GM19455 (cell line): Measurements from ENCODE around the gene MYOZ1.

ENCODE experiments used
- ATAC-seq: cut with Tn5 transposase; IDR thresholded peaks from one replicate; pipeline ENCODE4 v1.9.1; 2021; ENCODE audit not compliant: unreplicated experiment

MYOZ1 gene

DNA sequence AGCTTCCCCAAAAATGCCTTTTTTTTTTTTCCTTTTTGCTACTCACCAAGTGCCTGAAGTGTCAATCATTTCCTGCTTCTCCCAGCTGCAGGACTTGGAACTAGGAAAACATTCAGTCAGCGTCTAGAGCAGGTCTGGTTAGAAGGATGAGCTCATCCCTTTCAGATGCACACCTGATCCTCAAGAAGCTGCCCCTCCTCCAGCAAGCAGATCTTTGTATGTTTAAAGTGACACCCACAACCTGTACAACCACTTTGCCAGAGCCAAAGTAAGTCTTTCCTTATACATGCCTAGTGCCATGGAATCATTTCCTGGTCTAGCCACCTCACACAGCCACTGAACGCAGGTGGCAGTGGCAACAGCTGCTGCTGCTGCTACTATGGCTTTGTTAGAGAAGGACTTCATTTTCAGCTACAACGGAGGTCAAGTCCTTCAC lies 39.8 kb downstream of the MYOZ1 start:
- no peak for ATAC-seq

DNA sequence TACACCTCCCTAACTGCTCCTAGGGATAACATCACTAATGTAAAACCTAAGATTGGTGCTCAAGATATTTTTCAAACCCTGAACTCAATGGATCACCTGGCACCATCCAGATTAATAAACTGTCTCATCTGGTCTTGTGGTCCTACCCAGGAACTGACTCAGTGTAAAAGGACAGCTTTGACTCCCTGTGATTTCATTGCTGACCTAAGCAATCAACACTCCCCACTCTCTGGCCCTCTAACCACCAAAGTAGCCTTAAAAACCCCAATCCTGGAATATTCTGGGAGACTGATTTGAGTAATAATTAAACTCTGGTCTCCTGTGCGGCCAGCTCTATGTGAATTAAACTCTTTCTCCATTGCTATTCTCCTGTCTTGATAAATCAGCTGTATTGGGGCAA lies 43.9 kb downstream of the MYOZ1 start:
- ATAC-seq = no peak

DNA sequence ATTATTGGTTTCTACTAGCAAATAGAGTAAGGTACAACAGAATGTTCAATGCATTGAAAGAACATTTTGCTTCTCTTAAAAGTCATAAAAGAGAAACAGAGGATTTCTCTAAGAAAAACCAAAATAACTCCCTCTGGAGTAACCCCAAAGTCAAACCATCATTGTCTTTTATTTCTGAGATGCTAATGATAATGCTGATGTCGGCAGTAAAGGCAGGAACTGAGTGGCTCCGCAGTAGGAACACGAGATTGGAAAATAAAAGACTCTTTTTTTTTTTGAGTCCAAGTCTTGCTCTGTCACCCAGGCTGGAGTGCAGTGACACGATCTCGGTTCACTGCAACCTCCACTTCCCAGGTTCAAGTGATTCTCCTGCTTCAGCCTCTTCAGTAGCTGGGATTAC lies 47.5 kb downstream of the MYOZ1 start:
- ATAC-seq = no peak

DNA sequence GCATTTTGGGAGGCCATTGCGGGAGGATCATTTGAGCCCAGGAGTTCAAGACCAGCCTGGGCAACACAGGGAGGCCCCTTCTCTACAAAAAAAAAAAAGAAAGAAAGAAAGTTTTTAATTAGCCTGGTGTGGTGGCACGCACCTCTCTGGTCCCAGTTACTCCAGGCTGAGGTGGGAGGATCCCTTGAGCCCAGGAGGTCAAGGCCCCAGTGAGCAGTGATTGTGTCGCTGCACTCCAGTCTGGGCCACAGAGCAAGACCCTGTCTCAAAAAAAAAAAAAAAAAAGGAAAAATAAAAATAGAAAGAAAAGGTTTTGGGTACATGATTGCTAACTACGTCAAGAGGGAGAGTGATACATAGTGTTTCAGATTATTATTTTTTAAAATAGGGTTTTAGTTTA lies 48.2 kb downstream of the MYOZ1 start:
- no peak for ATAC-seq

DNA sequence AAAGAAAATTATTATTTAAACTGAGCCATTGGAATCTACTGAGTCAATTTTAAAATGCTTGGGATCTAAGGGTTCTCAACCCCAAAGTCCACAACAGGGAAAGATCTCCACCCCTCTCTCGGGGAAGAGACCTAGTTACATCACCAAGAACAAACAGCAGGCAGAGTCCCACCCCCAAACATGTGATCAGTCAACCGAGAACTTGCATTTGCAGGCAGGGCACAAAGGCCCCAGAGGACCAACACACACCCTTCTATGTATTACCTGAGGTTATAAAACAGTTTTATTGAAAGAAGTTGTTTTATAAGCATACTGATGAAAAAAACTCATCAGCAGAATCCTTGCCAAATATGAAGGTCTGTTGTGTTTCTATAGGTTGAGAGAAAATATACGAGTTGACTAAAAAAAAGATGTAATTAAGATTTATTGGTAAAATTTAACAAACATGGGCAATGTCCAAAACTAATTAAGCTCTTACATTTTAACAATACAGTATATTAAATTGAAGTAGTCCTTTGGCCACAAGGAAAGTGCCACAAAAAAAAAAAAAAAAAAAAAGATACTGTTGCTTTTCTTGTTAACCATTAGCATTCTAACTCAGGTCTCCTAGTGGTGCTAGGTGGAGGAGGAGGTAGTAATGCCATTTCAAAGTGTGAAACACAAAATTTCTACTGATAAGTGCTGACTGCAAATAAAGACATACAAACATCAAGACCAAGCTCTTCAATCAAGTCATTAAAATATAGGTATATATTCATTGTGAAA lies 49.2 kb downstream of the MYOZ1 start:
- ATAC-seq = no peak

DNA sequence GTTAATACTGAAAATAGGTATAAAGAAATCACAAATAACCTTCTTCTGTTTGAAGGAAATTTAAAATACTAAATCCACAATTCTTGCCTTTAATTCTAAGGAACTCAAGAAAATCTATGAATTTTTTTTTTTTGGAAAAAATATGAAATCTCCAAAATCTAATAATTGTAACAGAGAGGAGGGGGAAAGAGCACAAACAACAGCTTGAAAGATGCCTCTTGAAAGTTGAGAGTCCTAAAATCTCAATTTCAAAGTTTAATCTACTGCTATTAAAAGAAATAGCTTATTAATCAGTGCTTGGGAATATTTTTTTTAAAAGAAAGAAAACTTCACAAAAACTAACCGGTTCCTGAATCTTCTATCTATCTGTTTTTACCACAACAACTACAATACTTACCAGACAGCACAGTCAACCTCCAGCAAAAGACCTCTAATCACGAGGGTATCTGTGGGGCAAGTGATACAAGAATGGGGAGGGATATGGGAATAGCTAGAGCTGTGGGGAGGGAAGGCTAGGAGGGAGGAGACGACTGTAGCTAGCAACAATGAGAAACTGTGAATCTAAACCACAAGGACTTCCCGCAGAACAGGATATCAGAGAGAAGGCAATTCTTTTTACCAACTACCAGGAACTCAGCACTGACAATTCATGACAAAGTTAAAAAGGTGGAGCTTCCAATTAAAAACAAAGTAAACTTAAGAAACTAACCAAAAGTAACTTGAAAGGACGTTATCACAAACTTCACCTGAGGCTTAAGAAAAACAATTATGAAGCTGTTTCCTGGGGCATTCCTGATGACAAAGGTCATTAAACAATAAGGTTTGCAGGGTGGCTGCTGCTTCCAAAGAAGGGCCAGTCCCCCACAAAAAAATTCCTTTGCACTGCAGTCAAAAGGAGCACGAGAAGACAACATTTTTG lies 50.1 kb downstream of the MYOZ1 start, which contains the start of gene USP54:
Gene USP54, minus strand, starts transcription at position 462 of the 919 bp plus-strand sequence. CDS start 15,684 bp downstream, outside the sequence.
- ATAC-seq = no peak

DNA sequence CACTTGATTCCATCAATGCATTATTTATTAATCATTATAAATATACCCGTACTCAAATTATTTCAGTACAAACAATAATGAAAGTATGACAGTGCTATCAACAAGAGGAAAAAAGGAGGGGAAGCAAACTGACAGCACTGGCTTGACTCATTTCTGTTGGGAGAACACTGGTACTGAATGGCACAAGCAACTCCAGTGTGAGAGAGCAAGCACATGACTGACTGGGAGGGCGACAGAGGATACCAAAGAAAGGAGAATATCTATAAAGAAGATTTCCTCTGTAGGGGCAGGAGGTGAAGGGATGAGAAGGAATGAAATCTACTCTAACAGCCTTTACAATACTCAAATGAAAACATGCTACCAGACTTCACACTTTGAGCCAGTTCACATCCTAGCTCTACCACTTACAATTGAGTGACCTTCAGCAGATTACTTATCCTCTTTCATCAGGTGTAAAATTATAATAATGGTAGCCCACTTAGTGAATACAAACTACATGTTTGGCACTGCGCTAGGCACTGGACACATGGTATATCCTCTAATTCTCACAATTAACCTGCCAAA lies 51.6 kb downstream of the MYOZ1 start:
- ATAC-seq = no peak

DNA sequence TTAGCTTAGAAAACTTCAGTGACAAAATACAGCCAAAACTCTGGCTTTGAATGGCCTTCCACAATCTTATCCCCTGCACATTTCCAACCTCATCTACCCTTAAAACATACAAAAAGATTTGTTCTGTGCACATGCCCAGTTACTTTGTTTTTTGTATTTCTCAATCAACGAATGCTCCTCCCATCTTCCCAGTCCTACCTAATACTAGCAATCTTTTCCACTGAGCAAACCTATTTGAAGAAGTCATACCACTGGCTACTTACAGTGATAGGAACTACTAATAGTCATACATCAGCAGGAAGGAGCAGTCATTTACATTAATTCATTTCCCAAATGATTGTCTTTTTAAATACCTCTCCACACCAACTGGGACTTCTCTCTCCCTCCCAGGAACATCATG lies 52.6 kb downstream of the MYOZ1 start:
- no peak for ATAC-seq

DNA sequence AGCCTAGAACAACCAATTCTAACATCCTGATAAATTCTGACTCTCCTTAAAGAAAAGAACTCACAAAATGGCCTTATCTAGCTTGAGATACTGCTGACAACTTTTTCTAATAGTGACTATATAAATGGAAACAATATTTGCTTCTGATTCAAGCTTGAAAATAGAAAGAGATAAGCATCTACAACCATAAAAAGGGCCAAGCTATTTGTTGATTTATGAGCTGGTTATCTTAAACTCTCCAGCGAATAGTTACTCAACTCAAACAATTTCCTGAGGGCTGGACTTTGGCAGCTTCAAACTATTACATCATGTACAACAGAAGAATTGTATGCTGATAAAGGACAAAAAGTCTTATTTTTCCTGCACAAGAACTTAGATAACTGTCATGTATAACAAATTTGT lies 54.7 kb downstream of the MYOZ1 start:
- ATAC-seq = no peak

DNA sequence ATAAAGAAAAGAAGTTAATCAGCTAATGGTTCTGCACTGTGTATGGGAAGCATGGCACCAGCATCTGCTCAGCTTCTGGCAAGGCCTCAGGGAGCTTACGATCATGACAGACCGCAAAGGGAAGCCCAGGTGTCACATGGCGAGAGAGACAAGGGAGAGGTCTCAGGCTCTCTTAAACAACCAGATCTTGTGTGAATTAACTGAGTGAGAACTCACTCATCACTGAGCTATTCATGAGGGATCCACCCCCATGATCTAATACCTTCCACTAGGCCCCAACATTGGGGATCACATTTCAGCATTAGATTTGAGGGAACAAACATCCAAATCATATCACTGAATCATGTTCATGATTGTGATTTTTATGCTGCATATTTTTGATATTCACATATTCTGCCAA lies 55.9 kb downstream of the MYOZ1 start:
- no peak for ATAC-seq

DNA sequence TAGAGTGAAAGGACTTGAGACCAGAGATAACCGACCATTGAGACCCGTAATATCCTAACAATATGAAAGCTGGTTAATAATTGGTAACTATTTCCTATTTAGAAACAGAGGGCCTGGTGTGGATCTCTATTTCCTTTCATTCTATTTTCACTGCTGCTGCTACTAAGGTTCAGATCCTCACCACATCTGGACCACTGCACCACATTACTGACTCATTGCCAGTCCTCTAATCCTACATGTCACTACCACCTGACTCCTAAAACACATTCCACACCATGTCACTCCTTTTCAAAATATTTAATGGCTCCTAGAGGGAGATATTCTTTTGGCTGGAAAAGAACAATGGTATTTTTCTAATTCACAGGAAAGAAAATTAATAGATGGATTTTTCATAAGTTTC lies 56.5 kb downstream of the MYOZ1 start:
- ATAC-seq = no peak

DNA sequence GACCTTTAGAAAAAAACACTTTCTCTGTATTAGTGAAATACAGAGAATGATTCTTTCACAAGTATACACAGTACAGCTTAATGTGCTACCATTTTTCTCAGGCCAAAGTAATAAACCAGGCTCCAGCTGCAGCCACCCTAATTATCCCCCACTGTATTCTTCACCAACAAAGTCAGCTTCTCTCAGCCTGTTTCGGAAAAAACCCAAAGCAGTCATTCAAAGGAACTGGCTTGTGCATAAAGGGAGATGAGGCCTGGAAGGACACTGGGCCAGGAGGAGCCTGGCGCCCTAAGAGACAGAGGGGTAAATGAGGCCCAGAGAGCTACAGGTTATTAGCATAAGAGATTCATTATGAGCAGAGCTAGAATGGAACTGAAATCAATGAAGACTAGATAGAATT lies 59.4 kb downstream of the MYOZ1 start:
- ATAC-seq = no peak
